A549 (cell line): ENCODE measurements around the gene CSNK2A3. TPM values are rescaled to one million over a fixed set of nuclear protein-coding genes. Genes with fewer than 3 reads are reported as not detected.

Experiments used
- ATAC-seq, 2 experiments: fragments of 200-7000 bp in 1 of 2; fragments of >200 bp in 1 of 2; cut with Nextera tagmentation in 1 of 2; cut with Tn5 transposase in 1 of 2; 3 replicates each; pipeline versions ENCODE4 v1.8.0 to v1.9.1; 2018 to 2020; ENCODE audit warnings: mild to moderate bottlenecking in 1 of 2, moderate library complexity in 1 of 2
- CTCF ChIA-PET: fragments of 300-600 bp; sonication (Branson Sonifier 250); formaldehyde crosslinking; extraction: SDS; loops from one replicate; lab custom pipeline; 2021; ENCODE audit warnings: antibody characterized with exemption, inconsistent platforms; lab: Yijun Ruan, JAX
- POLR2A ChIA-PET: fragments of 350-600 bp; formaldehyde crosslinking; extraction: SDS; loops from one replicate; lab custom pipeline; 2021; ENCODE audit warnings: antibody characterized with exemption, inconsistent platforms; lab: Yijun Ruan, JAX
- DNase-seq, 2 experiments: peaks; one replicate each; pipeline versions ENCODE4 v3.0.0 to v3.0.0-alpha.2; 2011 to 2016; ENCODE audit warnings: low read depth in 1 of 2, low spot score in 1 of 2
- FAIRE-seq: peaks from 2 replicates; lab custom pipeline; 2011; peaks lifted over from hg19 to GRCh38; lab: Jason Lieb, UNC
- H3K27ac ChIP-seq, 2 experiments: fragments of >200 bp; sonication (Bioruptor Twin); formaldehyde crosslinking; 3 replicates each; pipeline ENCODE4 v1.5.1; 2016 to 2017
- H3K4me1 ChIP-seq: fragments of >200 bp; sonication (Bioruptor Twin); formaldehyde crosslinking; 3 replicates; pipeline ENCODE4 v1.6.1; 2016
- H3K4me2 ChIP-seq: fragments of >200 bp; sonication (Bioruptor Twin); formaldehyde crosslinking; 3 replicates; pipeline ENCODE4 v1.6.1; 2016
- H3K4me3 ChIP-seq: fragments of >200 bp; sonication (Bioruptor Twin); formaldehyde crosslinking; 3 replicates; pipeline ENCODE4 v1.5.1; 2016
- H3K9me3 ChIP-seq: fragments of >200 bp; sonication (Bioruptor Twin); formaldehyde crosslinking; 3 replicates; pipeline ENCODE4 v1.6.1; 2016
- BCL3 ChIP-seq: fragments of >200 bp; sonication (Bioruptor Twin); formaldehyde crosslinking; IDR thresholded peaks from 3 replicates; pipeline ENCODE4 v1.6.1; 2016
- BHLHE40 ChIP-seq: IDR thresholded peaks from 2 replicates; pipeline ENCODE4 v1.6.1; 2012; ENCODE audit warnings: low read depth, low read length, inconsistent platforms
- CBX2 ChIP-seq: fragments of 200-600 bp; sonication (generic); IDR thresholded peaks from 2 replicates; pipeline ENCODE4 v1.6.1; 2016; ENCODE audit warnings: low read depth, mild to moderate bottlenecking, borderline replicate concordance
- CTCF ChIP-seq: fragments of >200 bp; sonication (Bioruptor Twin); formaldehyde crosslinking; IDR thresholded peaks from 3 replicates; pipeline ENCODE4 v1.5.1; 2016
- E2F6 ChIP-seq: IDR thresholded peaks from 2 replicates; pipeline ENCODE4 v1.6.1; 2012; ENCODE audit warnings: low read depth, borderline replicate concordance
- EHF ChIP-seq: fragments of 250-450 bp; sonication (Bioruptor Pico); IDR thresholded peaks from 2 replicates; pipeline ENCODE4 v1.5.0; 2020; ENCODE audit warnings: mild to moderate bottlenecking
- EP300 ChIP-seq, 2 experiments: fragments of >200 bp; sonication (Bioruptor Twin); formaldehyde crosslinking; IDR thresholded peaks; 2 replicates in 1 of 2; 3 replicates in 1 of 2; pipeline ENCODE4 v1.6.1; 2016 to 2017
- FOSL2 ChIP-seq, 2 experiments: fragments of 450-650 bp in 1 of 2; fragments of >200 bp in 1 of 2; sonication (Bioruptor Twin) in 1 of 2; formaldehyde crosslinking; IDR thresholded peaks; 2 replicates each; pipeline versions ENCODE4 v1.5.0 to v1.6.1; 2016 to 2020; ENCODE audit warnings: mild to moderate bottlenecking in 1 of 2, moderate library complexity in 1 of 2
- HDAC2 ChIP-seq: fragments of 200-600 bp; sonication (generic); IDR thresholded peaks from 2 replicates; pipeline ENCODE4 v1.6.1; 2016
- JUNB ChIP-seq: fragments of >200 bp; sonication (Bioruptor Twin); formaldehyde crosslinking; IDR thresholded peaks from 2 replicates; pipeline ENCODE4 v1.6.1; 2016
- KDM1A ChIP-seq: fragments of 200-600 bp; sonication (generic); IDR thresholded peaks from 2 replicates; pipeline ENCODE4 v1.6.1; 2016; ENCODE audit warnings: low read depth, mild to moderate bottlenecking
- KDM5A ChIP-seq: fragments of 200-600 bp; sonication (generic); IDR thresholded peaks from 2 replicates; pipeline ENCODE4 v1.6.1; 2016; ENCODE audit warnings: antibody characterized with exemption, mild to moderate bottlenecking
- MAFK ChIP-seq: fragments of 450-650 bp; IDR thresholded peaks from 2 replicates; pipeline ENCODE4 v1.6.1; 2014; ENCODE audit not compliant: partially characterized antibody
- MAX ChIP-seq: IDR thresholded peaks from 2 replicates; pipeline ENCODE4 v1.6.1; 2012
- NFE2L2 ChIP-seq: fragments of 150-350 bp; conservative IDR thresholded peaks from 2 replicates; pipeline ENCODE4 v1.6.1; 2014; ENCODE audit warnings: low read length
- POLR2A ChIP-seq: IDR thresholded peaks from 2 replicates; pipeline ENCODE4 v1.6.1; 2012; ENCODE audit warnings: mild to moderate bottlenecking, low read length
- RNF2 ChIP-seq: fragments of 200-600 bp; sonication (generic); IDR thresholded peaks from 2 replicates; pipeline ENCODE4 v1.6.1; 2016; ENCODE audit warnings: low read depth, mild to moderate bottlenecking, antibody characterized with exemption, moderate library complexity, borderline replicate concordance
- USF2 ChIP-seq: fragments of 450-650 bp; IDR thresholded peaks from 2 replicates; pipeline ENCODE4 v1.6.1; 2014; ENCODE audit warnings: antibody characterized with exemption
- ZC3H11A ChIP-seq: fragments of 450-650 bp; IDR thresholded peaks from 2 replicates; pipeline ENCODE4 v1.6.1; 2014; ENCODE audit warnings: antibody characterized with exemption, mild to moderate bottlenecking
- WGBS: methylation state at CpG from one replicate; pipeline ENCODE4 v1.1.6; 2017; ENCODE audit errors: missing lambda C conversion rate; 5-methylcytosine and 5-hydroxymethylcytosine counted together
- polyA plus RNA-seq, 4 experiments: library from polyadenylated mRNA; depleted of rRNA in 3 of 4; stranded (reverse); fragments of >200 nt; fragmentation: RNase III in 1 of 4; extraction: RNeasy Plus Mini Kit Qiagen cat#74134 plus additional on column Dnase treatment in 1 of 4; gene quantifications; 2 replicates in 3 of 4; 3 replicates in 1 of 4; pipeline ENCODE4 v1.2.3, GENCODE V29; 2011 to 2017

The CSNK2A3 gene
- polyA plus RNA-seq, 2 of the 4 experiments (the other 2 are of a cell fraction): 4.4 to 5.7 TPM

GRCh38 chr11:11379661-11380060, 26.6 kb upstream of the CSNK2A3 start:
- DNase-seq (no peak), FAIRE-seq (no peak)
- WGBS: 92% methylated on average over 3 of the region's 3 CpGs

GRCh38 chr11:11378184-11378940, 25.3 kb upstream of the CSNK2A3 start:
- no peak for TF ChIP-seq KDM5A
- no peak for TF ChIP-seq JUNB
- Histone ChIP-seq H3K27ac (no peak overlapping the region), H3K9me3 (no peaks in the 10 kb centered on the region), H3K4me3 (no peak overlapping the region), H3K4me1 (no peaks in the 10 kb centered on the region), H3K4me2 (no peak overlapping the region)
- 73% methylated on average over 8 of the region's 8 CpGs for WGBS
- ChIA-PET CTCF (interaction anchor here (1.0 to 1.6 kb wide), 2 partner anchors 35 to 351 kb away, joined by 3 to 4 read pairs; no protein-coding TSS in a partner anchor), POLR2A (no interaction called here)
- no peak for FAIRE-seq
- ATAC-seq: no peak
- no peak for DNase-seq

More at GRCh38 chr11:11379661-11380060, 26.6 kb upstream of the CSNK2A3 start:
- Histone ChIP-seq H3K4me1 (no peaks in the 10 kb centered on the region), H3K4me2 (no peak overlapping the region), H3K9me3 (no peaks in the 10 kb centered on the region)
- ATAC-seq: no peak
- TF ChIP-seq FOSL2 (IDR thresholded peaks at IDR 0.05) (no peak), FOSL2 (CRISPR knock-in tag; IDR thresholded peaks at IDR 0.05) (no peak), EHF (CRISPR knock-in tag) (no peak), MAX (no peak), EP300 (IDR thresholded peaks at IDR 0.05) (no peak), CTCF (no peak), BHLHE40 (no peak), RNF2 (no peak), NFE2L2 (no peak), E2F6 (no peak), CBX2 (no peak), HDAC2 (no peak), BCL3 (no peak), JUNB (no peak), KDM1A (no peak), POLR2A (no peak)
- TF ChIP-seq, all 56 proteins: peak for 0
- Histone ChIP-seq H3K4me3 (no peak overlapping the region), H3K27ac (no peak overlapping the region)
- ChIA-PET CTCF (no interaction called here), POLR2A (no interaction called here)

- no peak for ATAC-seq
- ChIA-PET POLR2A (interaction anchor here (0.6 kb wide), 1 partner anchor 321 kb away, joined by 5 read pairs; no protein-coding TSS in a partner anchor), CTCF (interaction anchor here (0.5 kb wide), 1 partner anchor 445 kb away, joined by 3 read pairs; no protein-coding TSS in a partner anchor)
- FAIRE-seq: peak; percentile 28
- no peak overlapping the region for H3K4me2 ChIP-seq
- DNase-seq: no peak
- H3K4me1 ChIP-seq: no peaks in the 10 kb centered on the region
- H3K9me3 ChIP-seq: no peaks in the 10 kb centered on the region
- TF ChIP-seq ZC3H11A: no peak
- TF ChIP-seq USF2: no peak
- no peak for TF ChIP-seq MAFK
- no peak for TF ChIP-seq MAX
- TF ChIP-seq JUNB: no peak
- 80% methylated on average over 7 of the region's 7 CpGs for WGBS
- no peak overlapping the region for H3K27ac ChIP-seq
- no peak overlapping the region for H3K4me3 ChIP-seq
Measured at GRCh38 chr11:11374358-11375148, 21.5 kb upstream of the CSNK2A3 start.
